Lower lobe of right lung (tissue), 2 donors: ENCODE results near the gene CRHR1. TPM values are rescaled to one million over a fixed set of nuclear protein-coding genes. Genes with fewer than 3 reads are reported as not detected.

Experiments used
- ATAC-seq, 2 donors: fragments of 200-7000 bp; cut with Tn5 transposase; one replicate each; pipeline ENCODE4 v1.9.1; 2020 to 2022; ENCODE audit warnings: mild to moderate bottlenecking in 2 of 2, moderate library complexity in 2 of 2
- DNase-seq: peaks from one replicate; pipeline ENCODE4 v3.0.0-alpha.2; 2020
- H3K27ac ChIP-seq: fragments of 200-600 bp; one replicate; pipeline ENCODE4 v1.8.0; 2022
- H3K27me3 ChIP-seq: fragments of 200-600 bp; one replicate; pipeline ENCODE4 v1.8.0; 2022; ENCODE audit warnings: low read depth
- H3K36me3 ChIP-seq: fragments of 200-600 bp; one replicate; pipeline ENCODE4 v1.8.0; 2022; ENCODE audit warnings: mild to moderate bottlenecking
- H3K4me1 ChIP-seq: fragments of 200-600 bp; one replicate; pipeline ENCODE4 v1.8.0; 2022
- H3K4me3 ChIP-seq: fragments of 200-600 bp; one replicate; pipeline ENCODE4 v1.8.0; 2022; ENCODE audit warnings: mild to moderate bottlenecking
- H3K9me3 ChIP-seq: fragments of 200-600 bp; one replicate; pipeline ENCODE4 v1.8.0; 2022
- CTCF ChIP-seq: fragments of 200-600 bp; IDR thresholded peaks from one replicate; pipeline ENCODE4 v1.8.0; 2022; ENCODE audit warnings: antibody characterized with exemption, mild to moderate bottlenecking
- intact Hi-C: fragments of 100-400 bp; cut with DNase I; formaldehyde crosslinking; loops from one replicate; pipeline ENCODE4 v1.11.0; 2022
- total RNA-seq: library from RNA; stranded (reverse); fragmentation: NEBNext Ultra II Directional; extraction: Animal tissue kit (Norgen Biotek cat#: 25700); gene quantifications from one replicate; pipeline ENCODE4 v1.2.1, GENCODE V29; 2021
- donor health status: DM: no; HTN: yes; CAD: no; lungs with severe emphysema.

The CRHR1 gene
- total RNA-seq, 1 donor from 2014 or later, result not detected

GRCh38 chr17:45785480-45786193 lies 1.5 kb downstream of the CRHR1 start:
- peaks cover 67% of the 10 kb centered on the region for H3K27me3 ChIP-seq
- no peaks in the 10 kb centered on the region for H3K36me3 ChIP-seq
- H3K27ac ChIP-seq, result no peak overlapping the region
- H3K4me1 ChIP-seq, result peaks cover 23% of the 10 kb centered on the region
- intact Hi-C loops, result no loop called here
- DNase-seq (no peak), ATAC-seq (no peak)
- peak overlapping the region; percentile 54 for H3K4me3 ChIP-seq
- TF ChIP-seq CTCF, result no peak
- H3K9me3 ChIP-seq, result no peaks in the 10 kb centered on the region

GRCh38 chr17:45786349-45786748 lies 2.2 kb downstream of the CRHR1 start:
- intact Hi-C loops, result no loop called here
- no peak for ATAC-seq
- no peaks in the 10 kb centered on the region for H3K36me3 ChIP-seq
- peaks cover 71% of the 10 kb centered on the region for H3K27me3 ChIP-seq
- H3K4me1 ChIP-seq, result peaks cover 23% of the 10 kb centered on the region
- H3K4me3 ChIP-seq, result no peak overlapping the region
- DNase-seq, result no peak
- no peaks in the 10 kb centered on the region for H3K9me3 ChIP-seq
- no peak for TF ChIP-seq CTCF
- no peak overlapping the region for H3K27ac ChIP-seq

- no peak for ATAC-seq
- TF ChIP-seq CTCF, result no peak
- peaks cover 70% of the 10 kb centered on the region for H3K27me3 ChIP-seq
- intact Hi-C loops, result no loop called here
- H3K4me1 ChIP-seq, result peaks cover 23% of the 10 kb centered on the region
- H3K36me3 ChIP-seq, result no peaks in the 10 kb centered on the region
- H3K4me3 ChIP-seq, result no peak overlapping the region
- no peak overlapping the region for H3K27ac ChIP-seq
- no peak for DNase-seq
- H3K9me3 ChIP-seq, result no peaks in the 10 kb centered on the region
These were observed 2.9 kb downstream of the CRHR1 start for GRCh38 chr17:45787044-45787443.

- intact Hi-C loops, result no loop called here
- TF ChIP-seq CTCF, result no peak
These were observed 3.5 kb downstream of the CRHR1 start for GRCh38 chr17:45787656-45788055.

GRCh38 chr17:45788057-45788456 lies 3.9 kb downstream of the CRHR1 start:
- intact Hi-C loops, result no loop called here
- no peak for TF ChIP-seq CTCF
- Histone ChIP-seq H3K27me3 (peaks cover 68% of the 10 kb centered on the region), H3K36me3 (no peaks in the 10 kb centered on the region), H3K9me3 (no peaks in the 10 kb centered on the region), H3K4me1 (peaks cover 23% of the 10 kb centered on the region), H3K27ac (no peak overlapping the region), H3K4me3 (no peak overlapping the region)
- DNase-seq, result no peak
- no peak for ATAC-seq

More at GRCh38 chr17:45787656-45788055, 3.5 kb downstream of the CRHR1 start:
- Histone ChIP-seq H3K4me1 (peaks cover 23% of the 10 kb centered on the region), H3K27ac (no peak overlapping the region), H3K4me3 (no peak overlapping the region), H3K36me3 (no peaks in the 10 kb centered on the region), H3K9me3 (no peaks in the 10 kb centered on the region), H3K27me3 (peaks cover 70% of the 10 kb centered on the region)
- no peak for ATAC-seq
- DNase-seq, result no peak
